ENCODE data around the gene GPR143. TPM values are rescaled to one million over a fixed set of nuclear protein-coding genes. Genes with fewer than 3 reads are reported as not detected.
"Not testable (repeated sequence)": the region's sequence is repeated elsewhere in the genome, so short reads cannot be mapped to it uniquely, and the experiment has no call there.

The GPR143 gene
- total RNA-seq, 1 donor from 2014 or later, result 4.7 TPM

DNA sequence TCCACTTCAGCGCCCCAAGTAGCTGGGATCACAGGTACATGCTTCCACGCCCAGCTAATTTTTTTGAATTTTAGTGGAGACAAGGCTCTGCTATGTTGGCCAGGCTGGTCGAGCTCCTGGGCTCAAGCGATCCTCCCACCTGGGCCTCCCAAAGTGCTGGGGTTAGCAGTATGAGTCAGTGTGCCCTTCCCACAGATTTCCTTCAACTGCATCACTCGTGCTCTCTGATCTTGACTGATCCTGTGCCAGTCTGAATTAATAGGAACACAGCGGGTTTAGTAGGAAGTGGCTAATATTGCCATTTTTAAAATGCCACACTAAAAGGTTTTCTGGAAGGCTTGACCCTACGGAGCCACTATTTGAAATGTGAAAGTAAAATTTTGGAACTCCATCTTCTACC, 16.3 kb upstream of the GPR143 start:
- H3K27ac Mint-ChIP-seq, result no peak overlapping the region
- TF ChIP-seq, protein P1, sequence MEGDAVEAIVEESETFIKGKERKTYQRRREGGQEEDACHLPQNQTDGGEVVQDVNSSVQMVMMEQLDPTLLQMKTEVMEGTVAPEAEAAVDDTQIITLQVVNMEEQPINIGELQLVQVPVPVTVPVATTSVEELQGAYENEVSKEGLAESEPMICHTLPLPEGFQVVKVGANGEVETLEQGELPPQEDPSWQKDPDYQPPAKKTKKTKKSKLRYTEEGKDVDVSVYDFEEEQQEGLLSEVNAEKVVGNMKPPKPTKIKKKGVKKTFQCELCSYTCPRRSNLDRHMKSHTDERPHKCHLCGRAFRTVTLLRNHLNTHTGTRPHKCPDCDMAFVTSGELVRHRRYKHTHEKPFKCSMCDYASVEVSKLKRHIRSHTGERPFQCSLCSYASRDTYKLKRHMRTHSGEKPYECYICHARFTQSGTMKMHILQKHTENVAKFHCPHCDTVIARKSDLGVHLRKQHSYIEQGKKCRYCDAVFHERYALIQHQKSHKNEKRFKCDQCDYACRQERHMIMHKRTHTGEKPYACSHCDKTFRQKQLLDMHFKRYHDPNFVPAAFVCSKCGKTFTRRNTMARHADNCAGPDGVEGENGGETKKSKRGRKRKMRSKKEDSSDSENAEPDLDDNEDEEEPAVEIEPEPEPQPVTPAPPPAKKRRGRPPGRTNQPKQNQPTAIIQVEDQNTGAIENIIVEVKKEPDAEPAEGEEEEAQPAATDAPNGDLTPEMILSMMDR (conservative IDR thresholded peaks at IDR 0.05), result no peak
- DNase-seq (ENCODE audit: extremely low spot score, unreplicated experiment), result no peak
- H3K4me1 Mint-ChIP-seq (ENCODE audit: unreplicated experiment), result no peaks in the 10 kb centered on the region
- H3K36me3 Mint-ChIP-seq, result no peaks in the 10 kb centered on the region
- H3K27me3 Mint-ChIP-seq, result peaks cover 3% of the 10 kb centered on the region
- H3K9me3 Mint-ChIP-seq, result peaks cover 7% of the 10 kb centered on the region
- H3K4me3 Mint-ChIP-seq, result no peak overlapping the region

DNA sequence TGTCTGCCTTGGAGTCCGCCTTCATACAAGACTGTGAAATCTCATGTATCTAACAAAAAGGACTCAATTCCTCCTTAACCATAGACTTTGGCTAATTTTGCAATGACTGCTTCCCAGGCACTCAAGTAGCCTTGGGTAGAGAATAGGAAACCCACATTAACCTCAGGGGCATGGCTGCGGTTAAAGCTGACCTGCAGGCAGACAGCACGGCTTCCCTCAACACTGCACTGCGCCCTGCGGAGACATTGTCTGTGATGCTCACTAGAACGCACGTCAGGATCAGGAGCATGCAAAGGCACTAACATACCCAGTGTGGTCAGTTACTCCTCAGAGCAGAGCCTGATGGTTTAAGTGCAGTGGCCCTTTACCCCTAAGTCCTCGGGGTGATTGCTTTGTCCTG, 10.3 kb upstream of the GPR143 start:
- no peak overlapping the region for H3K27ac Mint-ChIP-seq
- no peaks in the 10 kb centered on the region for H3K27me3 Mint-ChIP-seq
- TF ChIP-seq, protein P1 (conservative IDR thresholded peaks at IDR 0.05), result no peak
- no peak for DNase-seq (ENCODE audit: extremely low spot score, unreplicated experiment)
- H3K9me3 Mint-ChIP-seq, result no peaks in the 10 kb centered on the region
- no peak overlapping the region for H3K4me3 Mint-ChIP-seq
- H3K36me3 Mint-ChIP-seq, result no peaks in the 10 kb centered on the region
- no peaks in the 10 kb centered on the region for H3K4me1 Mint-ChIP-seq (ENCODE audit: unreplicated experiment)

DNA sequence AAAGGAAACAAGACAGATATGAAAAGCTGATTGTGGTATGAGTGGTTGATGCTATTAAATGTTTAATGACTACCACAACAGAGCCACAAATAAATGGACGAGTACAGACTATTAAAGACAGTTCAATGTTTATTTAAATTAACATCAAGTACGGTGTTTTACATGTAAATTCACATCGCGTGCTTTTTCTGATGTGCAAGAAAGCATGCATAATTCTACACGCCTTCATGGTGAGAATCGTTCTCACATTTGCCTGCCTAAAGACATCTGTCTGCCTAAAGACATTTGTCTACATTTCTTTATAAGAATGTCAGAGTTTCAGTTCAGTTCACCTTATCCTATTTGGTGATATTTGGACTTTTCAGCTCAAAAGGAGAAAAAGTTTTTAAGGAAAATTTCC, 7.3 kb upstream of the GPR143 start:
- H3K9me3 Mint-ChIP-seq, result no peaks in the 10 kb centered on the region
- H3K4me1 Mint-ChIP-seq (ENCODE audit: unreplicated experiment), result no peaks in the 10 kb centered on the region
- DNase-seq (ENCODE audit: extremely low spot score, unreplicated experiment), result no peak
- no peaks in the 10 kb centered on the region for H3K27me3 Mint-ChIP-seq
- no peak overlapping the region for H3K4me3 Mint-ChIP-seq
- no peak overlapping the region for H3K27ac Mint-ChIP-seq
- no peaks in the 10 kb centered on the region for H3K36me3 Mint-ChIP-seq
- TF ChIP-seq, protein P1 (conservative IDR thresholded peaks at IDR 0.05), result no peak

DNA sequence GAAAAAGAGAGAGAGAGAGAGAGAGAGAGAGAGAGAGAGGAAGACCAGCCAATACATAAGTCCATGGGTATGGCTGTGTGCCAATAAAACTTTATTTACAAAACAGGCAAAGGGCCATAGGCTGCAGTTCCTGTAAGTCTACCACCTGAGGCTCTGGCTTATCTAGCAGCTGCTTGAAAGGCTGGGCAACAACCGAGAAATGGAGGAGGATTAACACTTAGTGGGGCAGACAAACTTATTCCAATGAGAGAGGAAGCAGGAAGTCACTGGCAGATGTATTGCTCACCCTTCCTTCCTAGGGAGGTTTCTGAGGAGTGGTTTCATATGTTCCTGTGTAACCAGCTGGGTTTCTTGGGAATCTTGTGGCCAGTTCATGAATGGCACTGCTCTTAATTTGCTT, 4.7 kb upstream of the GPR143 start:
- no peak for DNase-seq (ENCODE audit: extremely low spot score, unreplicated experiment)
- TF ChIP-seq, protein P1 (conservative IDR thresholded peaks at IDR 0.05), result no peak
- Mint-ChIP-seq H3K4me1 (ENCODE audit: unreplicated experiment) (no peaks in the 10 kb centered on the region), H3K9me3 (no peaks in the 10 kb centered on the region), H3K36me3 (no peaks in the 10 kb centered on the region), H3K27me3 (peaks cover 6% of the 10 kb centered on the region), H3K27ac (no peak overlapping the region), H3K4me3 (no peak overlapping the region)

DNA sequence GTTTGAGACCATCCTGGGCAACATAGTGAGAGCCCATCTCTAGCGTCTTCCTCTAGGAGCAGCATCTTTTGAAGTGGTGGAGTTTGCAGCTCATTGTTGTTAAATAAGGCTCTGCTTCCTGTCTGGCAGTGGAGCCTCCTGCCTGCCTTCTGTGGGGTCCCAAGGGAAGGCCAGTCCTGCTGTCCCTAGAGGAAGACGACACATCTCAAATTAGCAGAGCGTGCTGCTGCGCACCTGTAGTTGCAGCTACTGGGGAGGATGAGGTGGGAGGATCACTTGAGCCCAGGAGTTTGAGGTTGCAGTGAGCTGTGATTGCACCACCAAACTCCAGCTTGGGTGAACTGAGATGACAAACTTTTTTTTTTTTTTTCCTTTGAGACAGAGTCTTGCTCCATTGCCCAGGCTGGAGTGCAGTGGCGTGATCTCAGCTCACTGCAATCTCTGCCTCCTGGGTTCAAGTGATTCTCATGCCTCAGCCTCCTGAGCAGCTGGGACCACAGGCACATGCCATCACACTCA, 2.7 kb upstream of the GPR143 start:
- not testable (repeated sequence) for H3K27me3 Mint-ChIP-seq; DNase-seq (ENCODE audit: extremely low spot score, unreplicated experiment); H3K9me3 Mint-ChIP-seq; H3K4me1 Mint-ChIP-seq (ENCODE audit: unreplicated experiment); H3K36me3 Mint-ChIP-seq; H3K27ac Mint-ChIP-seq; H3K4me3 Mint-ChIP-seq

DNA sequence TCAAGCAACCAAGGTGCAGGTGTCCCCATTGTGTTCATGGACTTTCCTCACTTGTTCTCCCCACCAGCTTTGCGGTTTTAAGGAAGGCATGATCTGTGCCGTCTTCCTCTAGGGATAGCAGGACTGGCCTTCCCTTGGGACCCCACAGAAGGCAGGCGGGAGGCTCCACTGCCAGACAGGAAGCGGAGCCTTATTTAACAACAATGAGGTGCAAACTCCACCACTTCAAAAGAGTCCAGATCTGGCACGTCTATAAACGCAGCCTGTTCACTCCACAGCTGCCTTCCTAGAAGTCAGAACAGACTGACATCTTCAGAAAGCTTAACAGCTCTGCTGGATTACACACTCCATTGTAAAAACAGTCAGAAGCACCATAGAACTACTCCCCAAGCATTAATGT, 1.7 kb upstream of the GPR143 start:
- H3K27me3 Mint-ChIP-seq, result peaks cover 6% of the 10 kb centered on the region
- H3K27ac Mint-ChIP-seq, result no peak overlapping the region

More for the DNA sequence above, 1.7 kb upstream of the GPR143 start:
- Mint-ChIP-seq H3K9me3 (no peaks in the 10 kb centered on the region), H3K36me3 (no peaks in the 10 kb centered on the region), H3K4me1 (ENCODE audit: unreplicated experiment) (no peaks in the 10 kb centered on the region), H3K4me3 (no peak overlapping the region)
- DNase-seq (ENCODE audit: extremely low spot score, unreplicated experiment), result no peak
- TF ChIP-seq, protein P1 (conservative IDR thresholded peaks at IDR 0.05), result no peak

Measured in type B pancreatic cell (in vitro differentiated cells).